Spleen (tissue), 11 donors: ENCODE data around the gene PPP1R3G. TPM values are rescaled to one million over a fixed set of nuclear protein-coding genes. Genes with fewer than 3 reads are reported as not detected.

ENCODE experiments used
- DNase-seq: peaks from one replicate; pipeline ENCODE4 v3.0.0-alpha.2; 2020
- H3K27ac ChIP-seq, 8 donors: fragments of 200-600 bp; sonication (generic) in 7 of 8; 1 replicate in 4 of 8; 2 replicates in 4 of 8; pipeline versions ENCODE4 v1.5.0 to v1.8.0; 2016 to 2021; ENCODE audit warnings: inconsistent platforms in 4 of 8, mild to moderate bottlenecking in 4 of 8, moderate library complexity in 1 of 8
- H3K27me3 ChIP-seq, 7 donors: fragments of 200-600 bp; sonication (generic) in 6 of 7; replicated peaks in 1 of 7; 1 replicate in 4 of 7; 2 replicates in 3 of 7; pipeline versions ENCODE4 v1.5.0 to v1.8.0; 2016 to 2021; ENCODE audit warnings: inconsistent platforms in 3 of 7, mild to moderate bottlenecking in 1 of 7
- H3K36me3 ChIP-seq, 6 donors: fragments of 200-600 bp; sonication (generic) in 5 of 6; 1 replicate in 4 of 6; 2 replicates in 2 of 6; pipeline versions ENCODE4 v1.5.0 to v1.8.0; 2016 to 2021; ENCODE audit warnings: inconsistent platforms in 2 of 6
- H3K4me1 ChIP-seq, 6 donors: fragments of 200-600 bp; sonication (generic) in 5 of 6; 1 replicate in 3 of 6; 2 replicates in 3 of 6; pipeline versions ENCODE4 v1.5.0 to v1.8.0; 2016 to 2021; ENCODE audit warnings: inconsistent platforms in 3 of 6
- H3K4me3 ChIP-seq, 8 donors: fragments of 200-600 bp; sonication (generic) in 7 of 8; 1 replicate in 4 of 8; 2 replicates in 4 of 8; pipeline versions ENCODE4 v1.5.0 to v1.8.0; 2016 to 2021; ENCODE audit warnings: inconsistent platforms in 4 of 8, mild to moderate bottlenecking in 4 of 8, moderate library complexity in 2 of 8
- H3K9me3 ChIP-seq, 8 donors: fragments of 200-600 bp; sonication (generic) in 7 of 8; 1 replicate in 4 of 8; 2 replicates in 4 of 8; pipeline versions ENCODE4 v1.5.0 to v1.8.0; 2016 to 2021; ENCODE audit warnings: inconsistent platforms in 4 of 8
- POLR2A ChIP-seq, 3 donors: fragments of 450-650 bp; IDR thresholded peaks; one replicate each; pipeline ENCODE4 v1.5.1; 2017; ENCODE audit warnings: antibody characterized with exemption in 3 of 3, mild to moderate bottlenecking in 1 of 3
- POLR2AphosphoS5 ChIP-seq, 3 donors: sonication (generic); formaldehyde crosslinking; IDR thresholded peaks; one replicate each; pipeline ENCODE4 v1.5.1; 2017; ENCODE audit warnings: antibody characterized with exemption in 3 of 3
- WGBS, 5 donors: extraction: QIAGEN DNeasy Blood & Tissue Kit in 3 of 5; methylation state at CpG; one replicate each; pipeline versions ENCODE4 v1.1.5 to v1.1.7; 2013 to 2018; 5-methylcytosine and 5-hydroxymethylcytosine counted together
- intact Hi-C: fragments of 100-400 bp; cut with DNase I; formaldehyde crosslinking; loops from one replicate; pipeline ENCODE4 v1.15.0; 2023; ENCODE audit warnings: low total_unique reads
- polyA plus RNA-seq, 3 donors: library from polyadenylated mRNA; stranded (reverse); fragments of 200-250 nt; gene quantifications; one replicate each; pipeline ENCODE4 v1.2.1, GENCODE V29; 2013
- total RNA-seq, 7 donors: library from RNA; depleted of rRNA in 3 of 7; stranded (reverse); fragments of >200 nt in 3 of 7; fragmentation: NEBNext Ultra II Directional in 4 of 7; extraction: Animal tissue kit (Norgen Biotek cat#: 25700) in 4 of 7; gene quantifications; one replicate each; pipeline versions ENCODE4 v1.1.0 to v1.2.1, GENCODE V29; 2016 to 2021
- TF ChIP-seq, protein P1 (sequence below), 11 experiments: fragments of 200-600 bp in 7 of 11; fragments of 450-650 bp in 4 of 11; sonication (generic) in 4 of 11; IDR thresholded peaks in 8 of 11; conservative IDR thresholded peaks in 3 of 11; 1 replicate in 7 of 11; 2 replicates in 4 of 11; pipeline versions ENCODE4 v1.4.0 to v1.8.0; 2016 to 2021; ENCODE audit warnings: antibody characterized with exemption in 11 of 11, inconsistent platforms in 4 of 11, mild to moderate bottlenecking in 1 of 11
- donor health status: healthy with polysubstance abuse.
- donor health status: DM: no; HTN: no; CAD: no; lungs with moderate emphysema.
- donor health status: DM: no; HTN: no; CAD: no.
- donor health status: Bipolar disorder and iron deficiency.
- donor health status: healthy.
- donor health status: DM: no; HTN: no; CAD: no.
- donor health status: DM: yes; HTN: yes; CAD: no.

The PPP1R3G gene
- total and polyA plus RNA-seq, 10 donors, result 0.54 to 10.1 (median 4.5) TPM

- intact Hi-C loops, result no loop called here
- WGBS, 5 donors, result 83 to 96% (median 92%) methylated on average over 10 of the region's 10 CpGs
- no peak overlapping the region for H3K4me3 ChIP-seq
- H3K36me3 ChIP-seq, result peaks cover 0 to 36% (median 12%) of the 10 kb centered on the region in 6 donors
- DNase-seq, result no peak
- TF ChIP-seq POLR2A (IDR thresholded peaks at IDR 0.05) (no peak), POLR2AphosphoS5 (IDR thresholded peaks at IDR 0.05) (no peak)
- TF ChIP-seq, protein P1, sequence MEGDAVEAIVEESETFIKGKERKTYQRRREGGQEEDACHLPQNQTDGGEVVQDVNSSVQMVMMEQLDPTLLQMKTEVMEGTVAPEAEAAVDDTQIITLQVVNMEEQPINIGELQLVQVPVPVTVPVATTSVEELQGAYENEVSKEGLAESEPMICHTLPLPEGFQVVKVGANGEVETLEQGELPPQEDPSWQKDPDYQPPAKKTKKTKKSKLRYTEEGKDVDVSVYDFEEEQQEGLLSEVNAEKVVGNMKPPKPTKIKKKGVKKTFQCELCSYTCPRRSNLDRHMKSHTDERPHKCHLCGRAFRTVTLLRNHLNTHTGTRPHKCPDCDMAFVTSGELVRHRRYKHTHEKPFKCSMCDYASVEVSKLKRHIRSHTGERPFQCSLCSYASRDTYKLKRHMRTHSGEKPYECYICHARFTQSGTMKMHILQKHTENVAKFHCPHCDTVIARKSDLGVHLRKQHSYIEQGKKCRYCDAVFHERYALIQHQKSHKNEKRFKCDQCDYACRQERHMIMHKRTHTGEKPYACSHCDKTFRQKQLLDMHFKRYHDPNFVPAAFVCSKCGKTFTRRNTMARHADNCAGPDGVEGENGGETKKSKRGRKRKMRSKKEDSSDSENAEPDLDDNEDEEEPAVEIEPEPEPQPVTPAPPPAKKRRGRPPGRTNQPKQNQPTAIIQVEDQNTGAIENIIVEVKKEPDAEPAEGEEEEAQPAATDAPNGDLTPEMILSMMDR (IDR thresholded peaks at IDR 0.05 in 8 of 11, conservative IDR thresholded peaks at IDR 0.05 in 3 of 11), result no peak
- peaks cover 0 to 3% (median 0%) of the 10 kb centered on the region in 6 donors for H3K4me1 ChIP-seq
- H3K27me3 ChIP-seq, result no peaks in the 10 kb centered on the region
- no peaks in the 10 kb centered on the region for H3K9me3 ChIP-seq
- H3K27ac ChIP-seq, result no peak overlapping the region
Measured at GRCh38 chr6:5115168-5115567, 30.0 kb downstream of the PPP1R3G start.

GRCh38 chr6:5116243-5116991 is 31.3 kb downstream of the PPP1R3G start:
- intact Hi-C loops, result no loop called here
- WGBS, 5 donors, result 92 to 96% (median 93%) methylated on average over 9 of the region's 9 CpGs
- peaks cover 0 to 3% (median 0%) of the 10 kb centered on the region in 6 donors for H3K4me1 ChIP-seq
- H3K36me3 ChIP-seq, result peaks cover 0 to 24% (median 4%) of the 10 kb centered on the region in 6 donors
- no peaks in the 10 kb centered on the region for H3K27me3 ChIP-seq
- DNase-seq, result no peak
- H3K4me3 ChIP-seq, result no peak overlapping the region
- H3K27ac ChIP-seq, result no peak overlapping the region
- TF ChIP-seq, protein P1 (IDR thresholded peaks at IDR 0.05 in 8 of 11, conservative IDR thresholded peaks at IDR 0.05 in 3 of 11), result no peak
- no peak for TF ChIP-seq POLR2A (IDR thresholded peaks at IDR 0.05)
- no peak for TF ChIP-seq POLR2AphosphoS5 (IDR thresholded peaks at IDR 0.05)
- no peaks in the 10 kb centered on the region for H3K9me3 ChIP-seq

DNA sequence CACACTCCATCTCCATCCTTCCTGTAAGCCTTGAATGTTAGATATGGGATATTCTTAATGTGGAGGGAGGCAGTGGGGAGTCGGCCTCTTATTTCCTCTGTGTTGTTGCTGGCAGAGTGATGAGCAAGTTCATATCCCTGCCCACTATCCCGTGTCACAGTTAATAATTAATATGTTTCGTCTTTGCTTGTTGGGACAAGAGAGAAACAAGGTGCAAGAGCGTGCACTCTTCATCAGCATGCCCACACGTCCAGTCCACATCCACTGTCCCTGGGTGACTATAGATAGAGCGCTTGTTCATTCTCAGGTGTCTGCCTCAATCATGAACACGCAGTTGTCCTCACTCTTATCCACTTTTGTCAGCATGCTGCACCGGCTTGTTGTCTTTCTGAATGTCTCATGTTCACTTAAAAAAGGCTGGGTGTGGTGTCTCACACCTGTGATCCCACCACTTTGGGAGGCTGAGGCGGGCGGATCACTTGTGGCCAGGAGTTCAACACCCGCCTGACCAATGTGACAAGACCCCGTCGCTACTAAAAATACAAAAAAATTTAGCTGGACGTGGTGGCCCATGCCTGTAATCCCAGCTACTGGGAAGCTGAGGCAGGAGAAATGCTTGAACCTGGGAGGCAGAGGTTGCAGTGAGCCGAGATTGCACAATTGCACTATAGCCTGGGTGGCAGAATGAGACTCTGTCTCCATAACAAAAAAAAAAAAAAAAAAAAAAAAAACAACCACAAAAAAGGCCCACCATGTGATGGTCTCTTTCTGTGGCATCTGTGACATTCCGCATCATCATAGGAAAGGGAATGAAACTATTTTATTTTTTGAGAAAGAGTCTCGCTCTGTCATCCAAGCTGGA is 34.2 kb downstream of the PPP1R3G start:
- 89 to 94% (median 92%) methylated on average over 17 of the region's 17 CpGs for WGBS, 5 donors

More for the DNA sequence above, 34.2 kb downstream of the PPP1R3G start:
- Histone ChIP-seq H3K27me3 (no peaks in the 10 kb centered on the region), H3K9me3 (no peaks in the 10 kb centered on the region), H3K36me3 (peaks cover 0 to 5% (median 0%) of the 10 kb centered on the region in 6 donors), H3K4me3 (no peak overlapping the region), H3K27ac (no peak overlapping the region), H3K4me1 (peaks cover 0 to 11% (median 0%) of the 10 kb centered on the region in 6 donors)
- DNase-seq, result no peak
- TF ChIP-seq POLR2A (IDR thresholded peaks at IDR 0.05), result no peak
- TF ChIP-seq, protein P1 (IDR thresholded peaks at IDR 0.05 in 8 of 11, conservative IDR thresholded peaks at IDR 0.05 in 3 of 11), result no peak
- TF ChIP-seq POLR2AphosphoS5 (IDR thresholded peaks at IDR 0.05), result no peak
- intact Hi-C loops, result no loop called here
